Peyer's patch (tissue), 4 donors: ENCODE data around the gene DLD.

Experiments
- CTCF ChIP-seq, 6 experiments: fragments of 450-650 bp in 4 of 6; fragments of 200-600 bp in 2 of 6; sonication (generic) in 1 of 6; IDR thresholded peaks; one replicate each; pipeline ENCODE4 v1.5.1; 2017 to 2019; ENCODE audit warnings: antibody characterized with exemption in 6 of 6, mild to moderate bottlenecking in 3 of 6, moderate library complexity in 1 of 6
- POLR2A ChIP-seq, 2 donors: fragments of 450-650 bp; IDR thresholded peaks; one replicate each; pipeline ENCODE4 v1.5.1; 2017; ENCODE audit warnings: antibody characterized with exemption in 2 of 2, mild to moderate bottlenecking in 2 of 2, moderate library complexity in 2 of 2

GRCh38 chr7:107920048-107920772 is 29.2 kb downstream of the DLD start:
- TF ChIP-seq CTCF (IDR thresholded peaks at IDR 0.05) (no peak), POLR2A (IDR thresholded peaks at IDR 0.05) (no peak)
